Ascending aorta (tissue), 2 donors: ENCODE data around the gene SDK2. TPM values are rescaled to one million over a fixed set of nuclear protein-coding genes. Genes with fewer than 3 reads are reported as not detected.

Experiments
- DNase-seq, 2 donors: peaks; one replicate each; pipeline ENCODE4 v3.0.0-alpha.2; 2019; ENCODE audit warnings: low spot score in 2 of 2
- H3K27ac ChIP-seq, 2 donors: fragments of 200-600 bp; sonication (generic); one replicate each; pipeline ENCODE4 v1.5.1; 2016 to 2017; ENCODE audit warnings: mild to moderate bottlenecking in 1 of 2
- H3K27me3 ChIP-seq: fragments of 200-600 bp; sonication (generic); one replicate; pipeline ENCODE4 v1.5.1; 2017
- H3K36me3 ChIP-seq, 2 donors: fragments of 200-600 bp; sonication (generic); one replicate each; pipeline ENCODE4 v1.5.1; 2016
- H3K4me1 ChIP-seq, 2 donors: fragments of 200-600 bp; sonication (generic); one replicate each; pipeline ENCODE4 v1.5.1; 2016 to 2017; ENCODE audit warnings: mild to moderate bottlenecking in 1 of 2
- H3K4me3 ChIP-seq, 2 donors: fragments of 200-600 bp; sonication (generic); one replicate each; pipeline ENCODE4 v1.5.1; 2016 to 2017; ENCODE audit warnings: mild to moderate bottlenecking in 1 of 2
- H3K9me3 ChIP-seq, 2 donors: fragments of 200-600 bp; sonication (generic); one replicate each; pipeline ENCODE4 v1.5.1; 2016
- intact Hi-C: fragments of 100-400 bp; cut with DNase I; formaldehyde crosslinking; loops from one replicate; pipeline ENCODE4 v1.15.1; 2023
- total RNA-seq: library from RNA; depleted of rRNA; stranded (reverse); fragments of >200 nt; gene quantifications from one replicate; pipeline ENCODE4 v1.1.0, GENCODE V29; 2016
- TF ChIP-seq, protein P1 (sequence below), 3 experiments: fragments of 200-600 bp in 2 of 3; fragments of 450-650 bp in 1 of 3; sonication (generic) in 2 of 3; IDR thresholded peaks; one replicate each; pipeline ENCODE4 v1.5.1; 2016 to 2019; ENCODE audit warnings: antibody characterized with exemption in 3 of 3, mild to moderate bottlenecking in 1 of 3, moderate library complexity in 1 of 3

Gene SDK2
- total RNA-seq, 1 donor from 2014 or later = 8.1 TPM

DNA sequence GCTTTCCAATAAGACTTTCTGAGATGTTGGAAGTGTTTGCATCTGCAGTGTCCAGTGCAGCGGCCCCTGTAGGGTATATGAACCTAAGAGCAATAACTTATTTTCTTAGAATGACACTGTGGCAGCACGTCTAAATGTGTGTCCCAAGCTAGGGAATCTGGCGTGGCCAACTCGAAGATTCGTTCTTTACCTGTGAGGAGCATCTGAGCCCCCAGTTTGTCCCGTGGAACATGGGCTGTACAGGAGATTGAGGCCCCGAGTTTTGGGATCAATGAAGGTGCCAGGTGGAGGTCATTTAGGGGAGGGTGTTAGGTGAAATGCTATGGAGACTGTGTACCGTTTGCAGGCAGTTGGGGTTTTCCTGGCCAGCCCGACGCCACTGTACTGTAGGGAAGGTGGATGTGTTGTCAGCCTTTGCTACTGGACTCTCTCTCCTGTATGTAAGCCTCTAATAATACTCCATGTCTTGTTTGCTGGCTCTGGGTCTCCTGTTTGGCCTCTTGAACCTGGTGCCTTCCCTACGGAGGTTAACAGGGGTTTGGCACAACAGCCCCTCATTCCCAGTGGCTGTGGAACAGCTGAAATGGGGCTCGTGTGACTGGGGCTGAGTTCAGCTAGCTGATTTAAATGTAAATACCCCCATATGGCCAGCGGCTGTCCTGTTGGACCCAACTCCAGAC is 45.5 kb upstream of the SDK2 start:
- no peaks in the 10 kb centered on the region for H3K4me1 ChIP-seq
- no peaks in the 10 kb centered on the region for H3K9me3 ChIP-seq
- H3K36me3 ChIP-seq = no peaks in the 10 kb centered on the region
- H3K27ac ChIP-seq = no peak overlapping the region
- TF ChIP-seq, protein P1, sequence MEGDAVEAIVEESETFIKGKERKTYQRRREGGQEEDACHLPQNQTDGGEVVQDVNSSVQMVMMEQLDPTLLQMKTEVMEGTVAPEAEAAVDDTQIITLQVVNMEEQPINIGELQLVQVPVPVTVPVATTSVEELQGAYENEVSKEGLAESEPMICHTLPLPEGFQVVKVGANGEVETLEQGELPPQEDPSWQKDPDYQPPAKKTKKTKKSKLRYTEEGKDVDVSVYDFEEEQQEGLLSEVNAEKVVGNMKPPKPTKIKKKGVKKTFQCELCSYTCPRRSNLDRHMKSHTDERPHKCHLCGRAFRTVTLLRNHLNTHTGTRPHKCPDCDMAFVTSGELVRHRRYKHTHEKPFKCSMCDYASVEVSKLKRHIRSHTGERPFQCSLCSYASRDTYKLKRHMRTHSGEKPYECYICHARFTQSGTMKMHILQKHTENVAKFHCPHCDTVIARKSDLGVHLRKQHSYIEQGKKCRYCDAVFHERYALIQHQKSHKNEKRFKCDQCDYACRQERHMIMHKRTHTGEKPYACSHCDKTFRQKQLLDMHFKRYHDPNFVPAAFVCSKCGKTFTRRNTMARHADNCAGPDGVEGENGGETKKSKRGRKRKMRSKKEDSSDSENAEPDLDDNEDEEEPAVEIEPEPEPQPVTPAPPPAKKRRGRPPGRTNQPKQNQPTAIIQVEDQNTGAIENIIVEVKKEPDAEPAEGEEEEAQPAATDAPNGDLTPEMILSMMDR (IDR thresholded peaks at IDR 0.05) = no peak
- no peak overlapping the region for H3K4me3 ChIP-seq
- no peak for DNase-seq
- intact Hi-C loops = no loop called here
- H3K27me3 ChIP-seq = no peaks in the 10 kb centered on the region

DNA sequence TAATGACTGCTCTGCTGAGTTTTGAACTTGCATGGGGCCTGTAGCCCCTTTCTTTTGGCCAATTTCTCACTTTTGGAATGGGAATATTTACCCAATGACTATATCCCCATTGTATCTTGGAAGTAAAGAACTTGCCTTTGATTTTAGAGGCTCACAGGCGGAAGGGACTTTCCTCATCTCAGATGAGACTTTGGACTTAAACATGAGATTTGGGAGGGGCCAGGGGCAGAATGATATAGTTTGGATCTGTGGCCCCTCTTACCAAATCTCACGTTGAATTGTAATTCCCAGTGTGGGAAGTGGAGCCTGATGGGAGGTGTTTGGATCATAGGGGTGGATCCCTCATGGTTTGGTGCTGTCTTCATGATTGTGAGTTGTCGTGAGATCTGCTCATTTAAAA is 42.7 kb upstream of the SDK2 start:
- intact Hi-C loops = no loop called here
- no peak for DNase-seq

DNA sequence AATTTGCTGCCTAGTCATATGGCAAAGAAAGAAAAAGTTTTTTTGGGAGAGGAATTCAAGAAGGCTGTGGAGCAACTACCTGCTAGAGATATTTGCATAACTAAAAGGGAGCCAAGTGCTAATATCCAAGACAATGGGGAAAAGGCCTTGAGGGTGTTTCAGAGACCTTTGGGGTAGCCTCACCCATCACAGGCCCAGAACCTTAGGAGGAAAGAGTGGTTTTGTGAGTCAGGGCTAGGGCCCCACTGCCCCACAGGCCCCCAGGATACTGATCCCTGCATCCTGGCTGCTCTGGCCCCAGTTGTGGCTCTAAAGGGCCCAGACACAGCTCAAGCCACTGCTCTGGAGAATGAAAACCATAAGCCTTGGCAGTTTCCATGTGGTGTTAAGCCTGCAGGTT is 41.9 kb upstream of the SDK2 start:
- Histone ChIP-seq H3K27ac (no peak overlapping the region), H3K4me3 (no peak overlapping the region), H3K27me3 (no peaks in the 10 kb centered on the region), H3K4me1 (no peaks in the 10 kb centered on the region), H3K9me3 (no peaks in the 10 kb centered on the region), H3K36me3 (no peaks in the 10 kb centered on the region)
- intact Hi-C loops = no loop called here
- TF ChIP-seq, protein P1 (IDR thresholded peaks at IDR 0.05) = no peak
- no peak for DNase-seq

More for the DNA sequence above, 42.7 kb upstream of the SDK2 start:
- H3K27ac ChIP-seq = no peak overlapping the region
- no peaks in the 10 kb centered on the region for H3K36me3 ChIP-seq
- TF ChIP-seq, protein P1 (IDR thresholded peaks at IDR 0.05) = no peak
- H3K27me3 ChIP-seq = no peaks in the 10 kb centered on the region
- no peak overlapping the region for H3K4me3 ChIP-seq
- H3K9me3 ChIP-seq = no peaks in the 10 kb centered on the region
- H3K4me1 ChIP-seq = no peaks in the 10 kb centered on the region

DNA sequence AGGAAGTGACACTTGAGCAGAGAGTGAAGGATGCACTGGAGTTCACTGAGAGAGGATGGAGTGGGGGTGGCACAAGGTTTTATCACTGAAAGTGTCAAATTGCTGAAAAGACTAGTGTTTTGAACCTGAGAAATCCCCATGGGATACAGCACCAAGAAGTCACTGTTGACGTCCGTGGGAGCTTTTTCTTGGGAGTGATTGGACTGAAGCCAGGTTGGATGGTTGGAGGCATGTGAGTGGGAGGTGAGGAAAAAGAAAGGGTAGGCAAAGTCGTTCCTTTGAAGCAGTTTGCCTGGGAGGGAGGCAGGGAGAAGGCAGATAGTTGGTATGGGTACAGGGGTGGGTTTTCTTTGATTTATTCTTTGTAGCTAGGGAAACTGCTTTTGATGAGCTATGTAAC is 39.9 kb upstream of the SDK2 start:
- TF ChIP-seq, protein P1 (IDR thresholded peaks at IDR 0.05) = no peak
- H3K4me1 ChIP-seq = no peaks in the 10 kb centered on the region
- DNase-seq = no peak
- no peak overlapping the region for H3K4me3 ChIP-seq
- H3K27ac ChIP-seq = no peak overlapping the region
- H3K36me3 ChIP-seq = no peaks in the 10 kb centered on the region
- H3K9me3 ChIP-seq = no peaks in the 10 kb centered on the region
- no peaks in the 10 kb centered on the region for H3K27me3 ChIP-seq
- intact Hi-C loops = no loop called here

GRCh38 chr17:73683771-73684170 is 39.5 kb upstream of the SDK2 start:
- no peak for DNase-seq
- TF ChIP-seq, protein P1 (IDR thresholded peaks at IDR 0.05) = no peak
- H3K27me3 ChIP-seq = no peaks in the 10 kb centered on the region
- no peak overlapping the region for H3K4me3 ChIP-seq
- intact Hi-C loops = no loop called here
- H3K9me3 ChIP-seq = no peaks in the 10 kb centered on the region
- no peaks in the 10 kb centered on the region for H3K36me3 ChIP-seq
- H3K4me1 ChIP-seq = no peaks in the 10 kb centered on the region
- no peak overlapping the region for H3K27ac ChIP-seq

- Histone ChIP-seq H3K36me3 (no peaks in the 10 kb centered on the region), H3K4me1 (no peaks in the 10 kb centered on the region), H3K27me3 (no peaks in the 10 kb centered on the region), H3K27ac (no peak overlapping the region), H3K4me3 (no peak overlapping the region), H3K9me3 (peaks cover 0 to under 1% of the 10 kb centered on the region in 2 donors)
- TF ChIP-seq, protein P1 (IDR thresholded peaks at IDR 0.05) = no peak
- no peak for DNase-seq
- intact Hi-C loops = no loop called here
Observed at GRCh38 chr17:73681946-73682345, 37.7 kb upstream of the SDK2 start.
